DMS 273 treated with DMSO at 0.1 percent for 48 hours (cell line): ENCODE data around the gene A2M.

Experiments used
- DNase-seq: peaks from one replicate; lab custom pipeline; 2025; lab: John Stamatoyannopoulos, UW

A2M gene

GRCh38 chr12:9073076-9073475 is 42.6 kb downstream of the A2M start:
- DNase-seq, result no peak

- no peak for DNase-seq
Observed at GRCh38 chr12:9072481-9073038, 43.2 kb downstream of the A2M start.

- DNase-seq, result no peak
Observed at GRCh38 chr12:9071969-9072368, 43.8 kb downstream of the A2M start.

- no peak for DNase-seq
Observed at GRCh38 chr12:9071518-9071917, 44.2 kb downstream of the A2M start.

GRCh38 chr12:9070351-9070750 is 45.4 kb downstream of the A2M start:
- DNase-seq, result no peak

- DNase-seq, result no peak
Observed at GRCh38 chr12:9068600-9068999, 47.1 kb downstream of the A2M start.

GRCh38 chr12:9068086-9068485 is 47.6 kb downstream of the A2M start:
- DNase-seq, result no peak

GRCh38 chr12:9066755-9067423 is 48.8 kb downstream of the A2M start:
- DNase-seq, result no peak

- no peak for DNase-seq
Observed at GRCh38 chr12:9066183-9066623, 49.5 kb downstream of the A2M start.

GRCh38 chr12:9065607-9065856 is 50.2 kb downstream of the A2M start:
- DNase-seq, result no peak

- no peak for DNase-seq
Observed at GRCh38 chr12:9064815-9065606, 50.7 kb downstream of the A2M start.

GRCh38 chr12:9064201-9064814 is 51.4 kb downstream of the A2M start:
- DNase-seq, result no peak

GRCh38 chr12:9052610-9053009 is 63.1 kb downstream of the A2M start:
- DNase-seq, result no peak

- DNase-seq, result no peak
Observed at GRCh38 chr12:9051158-9051550, 64.6 kb downstream of the A2M start.

- DNase-seq, result no peak
Observed at GRCh38 chr12:9050521-9051157, 65.1 kb downstream of the A2M start.

GRCh38 chr12:9049520-9050133 is 66.1 kb downstream of the A2M start:
- DNase-seq, result no peak

- DNase-seq, result no peak
Observed at GRCh38 chr12:9048930-9049329, 66.8 kb downstream of the A2M start.

- no peak for DNase-seq
Observed at GRCh38 chr12:9047105-9047504, 68.6 kb downstream of the A2M start.

- DNase-seq, result peak; percentile 20
Observed at GRCh38 chr12:9043766-9044165, 72.0 kb downstream of the A2M start.

- no peak for DNase-seq
Observed at GRCh38 chr12:9041321-9041720, 74.4 kb downstream of the A2M start.

GRCh38 chr12:9040484-9041186 is 75.1 kb downstream of the A2M start:
- no peak for DNase-seq
